ENCODE data around the gene ACTR3. TPM values are rescaled to one million over a fixed set of nuclear protein-coding genes. Genes with fewer than 3 reads are reported as not detected.

ACTR3 gene
- total RNA-seq, 1 donor from 2014 or later: 181 TPM

DNA sequence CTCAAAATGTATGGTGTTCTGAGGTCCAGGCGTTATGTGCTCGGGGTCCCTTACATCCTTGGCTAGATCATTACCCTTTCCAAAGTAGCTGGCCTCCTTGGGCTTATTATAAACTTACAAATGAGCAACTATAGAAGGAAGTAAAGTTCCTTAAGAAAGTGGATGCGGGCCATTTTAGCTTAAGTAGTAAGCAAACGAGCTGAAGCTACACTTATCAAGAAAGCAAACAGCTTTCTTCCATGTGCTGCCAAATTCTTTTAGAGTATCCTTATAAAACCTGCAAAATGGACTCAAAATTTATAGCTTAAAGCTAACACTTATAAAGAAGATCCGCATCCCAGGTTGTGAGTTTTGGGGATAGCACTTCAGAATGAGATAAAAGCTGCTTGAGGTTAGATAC lies 75.3 kb downstream of the ACTR3 start:
- DNase-seq (ENCODE audit: low spot score): no peak

DNA sequence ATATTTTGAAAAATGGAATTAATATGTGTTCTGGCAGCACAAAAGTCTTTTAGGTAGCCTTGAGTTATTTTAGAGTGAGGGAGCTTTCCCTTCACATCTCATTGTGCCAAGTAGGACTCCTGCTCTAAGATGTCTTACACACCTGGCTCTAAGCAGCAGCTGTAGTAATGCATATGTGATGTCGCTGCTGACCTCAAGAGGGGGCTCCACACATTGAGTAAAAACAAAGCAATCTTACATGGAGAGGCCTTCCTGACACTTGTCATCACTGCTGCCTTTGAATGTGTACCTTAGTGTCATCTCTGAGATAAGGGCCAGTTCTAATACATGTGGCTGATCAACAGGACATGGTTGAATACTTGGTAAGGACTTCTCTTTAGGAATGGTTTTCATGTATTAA lies 75.8 kb downstream of the ACTR3 start:
- no peak for DNase-seq (ENCODE audit: low spot score)

DNA sequence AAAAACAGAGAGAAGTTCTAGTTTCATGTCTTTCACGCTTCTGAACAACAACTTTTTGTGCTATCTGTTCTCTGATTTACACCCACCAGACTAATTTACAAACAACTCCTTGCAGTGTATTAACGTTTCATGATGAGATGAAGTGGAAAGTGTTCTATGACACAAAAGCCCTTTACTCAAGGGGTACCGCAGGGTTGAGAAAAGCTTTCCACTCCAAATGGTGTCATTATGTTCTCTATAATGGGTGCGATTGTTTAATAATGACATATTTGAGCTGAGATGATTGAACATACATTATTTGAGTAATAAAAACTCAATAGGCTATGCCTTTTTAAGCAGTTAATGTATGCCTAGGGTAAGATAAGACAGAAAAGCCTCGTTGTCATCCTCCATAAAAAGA lies 76.3 kb downstream of the ACTR3 start:
- DNase-seq (ENCODE audit: low spot score): no peak

DNA sequence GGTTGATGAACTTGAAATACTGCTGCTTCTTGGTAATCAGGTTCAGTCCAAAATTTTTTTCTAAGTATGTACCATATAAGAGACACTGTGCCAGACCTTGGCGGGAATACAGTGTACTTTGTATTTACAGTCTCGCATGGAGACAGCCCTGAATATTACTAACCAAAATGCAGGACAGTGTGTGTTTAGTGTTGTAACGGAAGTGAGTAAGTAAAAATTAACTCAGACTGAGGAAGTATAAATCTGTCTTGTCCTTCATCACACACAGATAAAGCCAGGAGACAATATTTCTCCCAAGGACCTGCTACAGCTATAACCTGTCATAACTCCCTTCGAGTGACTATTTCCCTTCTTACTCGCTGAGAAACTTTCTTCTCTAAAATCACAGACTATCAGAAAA lies 76.9 kb downstream of the ACTR3 start:
- no peak for DNase-seq (ENCODE audit: low spot score)

DNA sequence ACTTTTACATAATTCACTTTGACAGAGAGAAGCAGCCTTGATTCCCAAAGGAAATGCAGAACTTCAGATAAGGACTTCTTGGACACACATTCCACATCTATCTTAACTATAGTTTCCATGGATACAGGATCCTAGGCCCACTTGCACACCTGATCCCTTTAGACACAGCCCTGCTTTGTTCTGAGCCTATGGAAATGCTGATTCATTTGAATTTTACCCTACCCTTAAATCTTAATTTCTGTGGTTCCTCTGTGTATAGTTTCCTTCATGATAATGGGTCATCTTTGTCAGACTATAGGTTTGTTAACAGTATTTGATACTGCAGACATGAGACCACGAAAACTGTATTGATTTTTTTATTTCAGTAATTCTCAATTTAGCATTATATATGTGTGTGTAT lies 77.4 kb downstream of the ACTR3 start:
- DNase-seq (ENCODE audit: low spot score): no peak

DNA sequence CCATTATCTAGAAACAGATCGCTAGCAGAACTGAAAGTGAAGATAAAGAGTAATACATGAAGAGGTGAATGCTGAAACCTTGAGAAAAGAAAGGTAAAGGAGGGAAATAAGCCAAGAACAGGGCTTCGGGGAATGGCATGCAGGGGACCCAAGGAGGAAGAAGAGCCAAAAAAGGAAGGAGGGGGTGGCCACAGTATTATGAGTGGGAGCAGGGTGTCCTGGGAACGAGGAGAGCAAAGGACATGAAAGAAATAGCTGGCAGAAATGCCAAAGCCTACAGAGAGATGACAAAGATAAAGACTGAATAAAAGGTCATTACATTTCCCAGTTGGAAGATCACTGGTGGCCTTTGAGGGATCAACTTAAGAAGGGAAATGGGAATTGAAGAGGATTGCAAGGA lies 82.9 kb downstream of the ACTR3 start:
- DNase-seq (ENCODE audit: low spot score): no peak

DNA sequence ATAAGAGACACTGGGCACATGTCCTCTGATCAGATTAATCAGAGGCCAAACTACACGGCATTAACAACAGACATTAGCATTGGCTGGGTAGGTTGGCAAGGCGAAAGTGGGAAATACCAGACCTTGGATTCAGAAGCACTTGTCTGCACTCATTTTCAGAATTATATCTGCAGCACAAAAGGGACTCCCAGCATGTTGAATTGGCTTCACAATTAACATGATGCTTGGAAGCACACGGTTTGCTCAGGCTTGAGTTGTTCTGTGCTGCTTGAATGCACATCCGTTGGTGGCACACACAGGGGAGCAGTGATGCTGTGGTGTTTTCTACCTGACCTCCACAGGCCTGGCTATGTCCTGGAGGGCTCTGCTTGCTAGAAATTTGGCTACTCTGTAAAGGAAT lies 83.9 kb downstream of the ACTR3 start:
- no peak for DNase-seq (ENCODE audit: low spot score)

DNA sequence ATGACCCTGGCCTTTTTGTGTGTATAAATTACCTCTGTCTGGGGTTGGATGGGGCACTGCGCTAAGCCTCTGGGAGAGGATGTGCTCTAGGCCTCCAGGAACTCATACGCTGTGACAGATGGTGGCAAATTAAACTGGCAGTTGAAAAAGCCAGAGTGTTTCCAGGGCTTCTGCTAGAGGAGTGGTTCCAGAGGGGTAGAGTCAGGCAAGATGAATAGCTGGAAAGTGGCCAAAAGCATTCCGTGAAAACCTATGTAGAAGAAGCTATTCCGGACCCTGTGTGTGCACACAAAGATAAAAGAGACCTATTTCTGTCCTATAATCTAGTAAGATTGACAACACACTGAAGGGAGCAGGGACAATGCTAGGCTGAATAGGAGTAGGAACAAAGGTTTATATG lies 84.8 kb downstream of the ACTR3 start:
- no peak for DNase-seq (ENCODE audit: low spot score)

DNA sequence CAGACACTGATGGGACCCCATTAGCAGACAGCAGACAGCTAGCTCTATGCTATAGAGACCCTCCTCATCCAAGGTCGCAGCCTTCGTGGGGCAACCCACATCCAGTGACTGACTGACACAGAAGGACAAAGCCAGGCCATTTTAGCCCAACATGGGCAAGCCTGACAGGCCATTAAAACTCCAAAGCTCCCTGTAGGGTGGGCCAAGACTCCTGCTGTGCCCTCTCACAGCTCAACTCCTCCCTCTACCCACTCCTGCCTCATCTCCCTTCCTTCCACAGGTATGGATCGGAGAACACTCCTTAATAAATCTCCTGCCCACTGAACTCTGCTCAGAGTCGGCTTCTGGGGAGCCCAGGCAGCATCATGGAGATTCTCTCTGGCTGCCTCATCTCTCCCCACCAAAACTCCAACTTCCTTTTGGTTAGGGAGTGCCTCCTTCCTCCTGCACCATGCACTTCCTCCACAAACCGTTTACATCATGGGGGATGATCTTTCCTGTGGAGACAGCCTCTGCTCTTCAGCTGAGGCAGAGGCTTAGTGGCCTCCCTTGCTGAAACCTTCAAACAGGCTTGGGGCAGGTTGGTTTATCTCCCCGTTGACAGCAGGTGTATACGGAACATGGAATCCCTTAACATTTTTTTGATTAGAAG lies 86.5 kb downstream of the ACTR3 start:
- no peak for DNase-seq (ENCODE audit: low spot score)

DNA sequence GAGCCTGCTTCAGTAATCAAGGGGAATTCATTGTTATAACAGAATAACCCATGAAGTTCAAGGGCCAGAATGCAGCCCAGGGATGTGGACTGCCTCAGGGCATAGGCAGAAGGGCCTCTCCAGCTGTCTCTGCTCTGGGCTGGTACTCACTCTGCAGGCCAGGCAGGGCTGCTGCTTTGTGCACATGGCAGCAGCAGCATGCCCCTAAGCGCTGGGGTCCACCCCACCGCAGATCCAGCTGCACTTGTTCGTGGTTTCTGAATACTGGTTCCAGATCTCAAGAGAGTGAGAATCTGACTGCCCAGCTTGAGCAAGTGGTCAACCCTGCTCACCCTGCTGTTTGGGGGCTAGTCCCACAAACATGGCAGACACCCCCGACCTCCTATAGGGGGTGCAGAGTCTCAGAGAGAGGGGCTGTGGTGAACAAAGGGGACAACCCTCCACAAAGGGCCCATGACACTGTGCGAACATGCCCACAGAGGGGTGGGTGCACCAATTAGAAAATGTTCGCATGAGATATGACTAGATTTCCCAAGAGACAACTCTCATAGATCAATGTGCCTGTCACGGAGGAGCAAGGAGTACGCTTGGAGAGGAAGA lies 87.3 kb downstream of the ACTR3 start:
- no peak for DNase-seq (ENCODE audit: low spot score)

DNA sequence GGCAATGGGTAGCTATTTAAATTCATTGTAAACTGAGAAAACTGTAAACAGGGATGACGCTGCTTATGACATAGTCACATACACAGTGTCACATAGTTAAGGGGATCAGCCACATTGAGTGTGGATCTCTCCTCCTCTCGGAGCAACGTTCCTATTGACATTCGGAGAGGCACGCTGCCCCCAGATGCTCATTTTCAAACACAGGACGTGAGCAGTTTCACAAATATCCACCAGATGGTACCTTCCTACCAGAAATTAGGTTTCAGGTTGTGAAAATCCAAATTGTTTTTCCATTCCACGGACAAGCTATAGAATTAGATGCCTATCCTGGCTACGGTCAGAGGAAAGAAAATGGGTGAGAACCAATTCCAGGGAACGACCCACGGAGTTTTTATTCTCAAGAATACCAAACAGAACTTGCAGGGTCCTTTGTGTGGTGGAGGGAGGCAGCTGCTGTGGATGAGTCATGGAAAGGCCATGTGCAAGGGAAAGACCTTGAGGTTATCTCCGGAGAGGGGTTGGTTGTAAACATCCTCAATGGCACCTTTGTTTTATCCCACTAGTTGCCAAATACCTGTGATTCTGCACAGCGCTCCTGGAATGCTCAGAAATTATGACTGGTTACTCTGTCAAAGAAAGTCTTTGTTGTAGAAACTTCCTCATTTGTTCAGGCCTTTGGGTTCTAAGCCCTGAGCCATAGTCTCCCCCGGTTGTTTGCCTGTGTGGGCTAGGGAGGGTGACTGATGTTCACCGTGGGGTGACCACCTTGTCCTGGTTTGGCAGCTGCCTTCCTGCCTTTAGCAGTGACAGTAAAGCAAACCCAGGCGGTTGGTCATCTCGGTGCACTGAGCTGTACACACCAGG lies 88.0 kb downstream of the ACTR3 start:
- DNase-seq (ENCODE audit: low spot score): no peak

DNA sequence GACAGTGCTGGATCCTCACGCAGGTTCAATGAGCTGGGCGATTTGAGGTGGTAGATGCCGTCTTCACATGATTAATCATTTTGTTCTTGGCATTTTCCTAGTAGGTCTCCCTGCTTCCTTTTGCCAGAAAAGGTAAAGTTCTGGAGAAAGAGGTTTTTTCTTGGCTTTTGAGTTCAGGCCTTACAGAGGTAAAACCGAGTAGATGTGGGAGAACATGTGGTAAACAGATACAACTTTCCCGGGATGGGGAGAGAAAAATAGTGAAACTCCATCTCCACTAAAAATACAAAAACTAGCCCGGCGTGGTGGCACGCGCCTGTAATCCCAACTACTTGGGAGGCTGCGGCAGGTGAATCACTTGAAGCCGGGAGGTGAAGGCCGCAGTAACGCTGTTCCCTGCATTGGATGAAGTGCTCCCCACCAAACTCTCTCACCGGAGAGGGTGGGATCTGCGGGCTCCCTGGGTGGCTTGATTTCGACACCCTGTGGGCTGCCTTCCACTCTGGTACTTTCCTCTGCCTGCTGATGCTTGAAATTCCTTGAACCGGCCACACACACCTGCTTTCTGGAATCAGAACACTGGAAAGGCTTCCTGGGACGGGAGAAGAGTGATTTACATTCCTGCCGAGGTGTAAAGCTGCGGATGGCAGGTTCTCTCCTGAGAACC lies 88.8 kb downstream of the ACTR3 start:
- no peak for DNase-seq (ENCODE audit: low spot score)

DNA sequence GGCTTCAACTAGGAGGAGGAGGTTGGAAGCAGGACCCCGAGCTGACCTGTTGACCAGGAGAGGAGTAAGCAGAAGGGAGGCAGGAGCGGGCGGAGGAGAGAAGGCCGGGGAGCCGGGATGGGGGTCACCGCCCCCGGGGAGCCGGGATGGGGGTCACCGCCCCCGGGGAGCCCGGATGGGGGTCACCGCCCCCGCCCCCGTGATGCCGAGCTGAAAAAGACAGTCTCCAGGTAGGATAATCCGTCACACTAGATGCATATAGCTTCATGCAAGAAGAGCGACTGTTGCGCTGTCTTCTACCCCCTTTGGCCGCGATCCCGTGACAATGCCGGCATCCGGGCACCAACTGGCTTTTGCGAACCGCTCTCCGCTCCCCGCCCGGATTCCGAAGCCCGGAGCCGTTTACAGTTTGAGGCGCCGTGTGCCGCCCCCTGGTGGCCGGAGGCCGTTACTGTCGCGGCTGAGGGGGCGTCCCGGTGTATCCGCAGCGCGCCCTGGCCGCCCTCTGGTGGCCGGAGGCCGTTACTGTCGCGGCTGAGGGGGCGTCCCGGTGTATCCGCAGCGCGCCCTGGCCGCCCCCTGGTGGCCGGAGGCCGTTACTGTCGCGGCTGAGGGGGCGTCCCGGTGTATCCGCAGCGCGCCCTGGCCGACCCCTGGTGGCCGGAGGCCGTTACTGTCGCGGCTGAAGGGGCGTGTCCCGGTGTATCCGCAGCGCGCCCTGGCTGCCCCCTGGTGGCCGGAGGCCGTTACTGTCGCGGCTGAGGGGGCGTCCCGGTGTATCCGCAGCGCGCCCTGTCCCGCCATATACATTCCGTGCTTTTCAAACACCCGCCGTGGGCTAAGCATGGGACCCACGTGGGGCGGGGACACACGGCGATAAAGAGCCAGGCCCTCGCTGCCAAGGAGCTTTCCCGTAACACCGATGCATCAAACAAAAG lies 89.6 kb downstream of the ACTR3 start:
- DNase-seq (ENCODE audit: low spot score): no peak

DNA sequence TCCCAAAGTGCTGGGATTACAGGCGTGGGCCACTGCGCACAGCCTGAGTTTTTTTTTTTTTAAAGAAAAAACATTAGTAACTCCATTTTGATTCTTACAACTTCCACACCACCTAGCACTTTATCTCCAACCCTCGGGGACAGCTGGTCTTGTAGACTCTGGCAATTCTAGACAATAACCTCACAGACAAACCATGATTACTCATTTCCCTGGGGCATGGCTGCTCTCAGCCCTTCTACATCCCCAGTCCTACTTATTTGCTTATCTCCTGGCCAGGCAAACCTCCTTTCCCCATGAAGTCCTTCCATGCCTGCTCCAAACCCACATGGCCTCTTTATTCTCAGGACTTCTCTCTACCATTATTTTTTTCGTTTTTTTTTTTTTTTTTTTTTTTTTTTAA lies 91.1 kb downstream of the ACTR3 start:
- no peak for DNase-seq (ENCODE audit: low spot score)

DNA sequence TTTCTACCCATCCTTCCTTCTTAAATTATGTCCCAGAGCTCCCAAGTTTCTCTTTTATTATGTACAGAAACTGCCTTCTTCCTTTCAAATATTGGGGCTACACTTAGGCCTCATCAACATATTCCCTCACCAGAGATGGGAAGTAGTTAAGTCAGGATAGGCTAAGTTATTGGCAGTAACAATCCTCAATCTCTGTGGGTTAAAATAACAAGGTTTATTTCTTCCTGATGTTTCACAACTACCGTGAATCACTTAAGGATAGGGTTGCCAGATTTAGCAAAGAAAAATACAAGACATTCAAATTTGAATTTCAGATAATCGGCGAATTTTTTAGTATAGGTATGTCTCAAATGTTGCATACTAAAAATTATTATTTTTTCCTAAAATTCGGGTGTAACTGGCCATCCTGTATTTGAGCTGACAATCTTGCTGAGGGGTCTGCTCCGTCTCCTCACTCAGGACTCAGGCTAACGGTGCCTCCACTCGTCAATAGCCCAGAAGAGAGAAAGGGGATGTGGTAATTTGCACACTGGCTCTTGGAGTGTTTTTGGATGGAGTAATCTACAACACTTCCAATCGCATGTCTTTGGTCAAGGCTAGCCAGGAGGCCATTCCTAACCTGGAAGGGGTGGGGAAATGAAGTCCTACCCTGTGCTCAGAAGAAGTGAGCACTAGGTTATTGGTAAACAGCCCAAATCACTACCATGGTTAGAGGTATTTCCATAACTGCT lies 91.7 kb downstream of the ACTR3 start:
- no peak for DNase-seq (ENCODE audit: low spot score)

DNA sequence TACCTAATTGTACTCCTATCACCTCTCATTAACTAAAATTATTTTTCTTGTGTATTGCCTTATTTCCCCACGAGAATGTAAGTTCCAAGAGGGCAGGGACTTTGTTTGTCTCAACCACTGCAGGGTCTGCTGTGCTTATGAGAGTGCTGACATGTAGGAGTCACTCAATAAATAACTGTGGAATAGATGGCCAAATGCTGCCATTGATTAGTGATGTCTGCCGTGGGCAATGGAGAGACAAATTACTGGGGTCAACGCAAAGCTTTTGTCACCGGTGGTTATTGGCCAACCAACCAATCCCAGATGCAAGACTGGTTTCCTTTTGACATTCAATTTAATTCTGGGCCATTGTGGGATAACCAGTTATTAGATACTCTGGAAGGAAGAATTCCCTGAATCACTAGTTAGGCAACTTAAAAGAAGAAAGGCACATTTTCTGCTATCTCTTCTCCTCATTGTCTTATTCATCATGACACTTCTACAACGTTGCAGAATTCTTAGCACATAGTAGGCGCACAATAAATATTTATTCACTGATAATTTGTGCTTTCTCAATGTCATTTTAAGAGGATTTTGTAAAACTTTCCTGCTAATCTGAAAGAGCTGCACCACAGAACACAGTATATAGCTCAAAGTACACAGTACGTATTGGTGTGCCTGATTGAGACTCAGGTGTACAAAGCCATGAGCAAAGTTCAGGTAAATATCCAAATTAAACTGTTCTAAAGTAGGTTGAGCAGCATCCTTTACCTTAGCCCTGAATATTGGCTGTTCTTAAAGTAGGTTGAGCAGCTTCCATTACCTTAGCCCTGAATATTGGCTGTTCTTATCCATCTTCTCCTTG lies 95.9 kb downstream of the ACTR3 start:
- no peak for DNase-seq (ENCODE audit: low spot score)

DNA sequence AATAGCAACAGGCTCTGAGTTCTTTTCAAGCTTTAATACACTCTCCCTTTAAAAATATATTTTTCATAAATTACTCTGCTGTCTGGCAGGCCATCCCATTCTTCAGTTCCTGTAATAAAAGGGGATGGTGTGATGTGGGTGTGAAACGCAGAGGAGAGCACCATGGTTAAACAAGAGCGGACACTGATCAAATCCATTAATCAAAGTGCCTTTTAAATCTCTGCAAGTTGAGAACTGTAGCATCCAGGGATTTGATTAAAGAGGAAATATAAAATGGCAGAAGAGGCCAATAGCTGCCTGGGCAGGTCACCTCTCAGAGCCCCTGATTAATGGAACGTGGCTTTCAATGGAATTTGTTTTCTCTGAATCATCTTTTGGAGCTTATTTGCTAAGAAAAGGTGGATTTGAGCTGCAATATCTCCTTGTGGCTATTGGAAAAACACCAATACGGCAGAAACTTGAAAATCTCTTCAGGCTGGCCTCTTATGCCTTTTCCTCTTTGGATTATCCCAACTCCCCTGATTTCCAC lies 96.9 kb downstream of the ACTR3 start:
- DNase-seq (ENCODE audit: low spot score): no peak

DNA sequence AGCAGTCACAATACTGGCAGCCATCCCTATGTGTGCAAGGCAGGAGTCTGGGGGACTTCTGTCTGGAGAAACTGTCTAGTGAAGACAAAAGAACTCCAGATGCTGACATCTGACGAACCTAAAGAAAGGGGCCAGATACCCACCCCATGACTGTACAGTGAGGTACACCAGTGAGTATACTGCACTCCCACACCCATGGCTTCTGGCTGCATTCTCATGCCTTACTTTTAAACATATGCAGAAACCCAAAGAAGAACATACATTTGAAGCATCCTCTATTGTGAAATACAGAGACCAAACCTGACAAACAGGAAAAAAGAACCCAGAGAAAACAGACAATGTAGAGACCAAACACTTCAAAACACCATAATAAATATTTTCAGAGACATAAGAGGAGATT lies 102.2 kb downstream of the ACTR3 start:
- no peak for DNase-seq (ENCODE audit: low spot score)

All from mesenteric fat pad (tissue), 1 donor.